HG03108 (cell line): ENCODE results near the gene POU4F1.

Source experiments
- ATAC-seq: cut with Tn5 transposase; IDR thresholded peaks from one replicate; pipeline ENCODE4 v1.9.1; 2021; ENCODE audit warnings: moderate library complexity; ENCODE audit not compliant: unreplicated experiment

The POU4F1 gene

GRCh38 chr13:78607409-78608251, 4.3 kb upstream of the POU4F1 start:
- no peak for ATAC-seq

GRCh38 chr13:78606471-78607408, 3.4 kb upstream of the POU4F1 start:
- no peak for ATAC-seq

GRCh38 chr13:78604782-78605611, 1.6 kb upstream of the POU4F1 start:
- no peak for ATAC-seq

- ATAC-seq, result peak; percentile 12
These were observed 652 bp downstream of the POU4F1 start for GRCh38 chr13:78602561-78603239.

DNA sequence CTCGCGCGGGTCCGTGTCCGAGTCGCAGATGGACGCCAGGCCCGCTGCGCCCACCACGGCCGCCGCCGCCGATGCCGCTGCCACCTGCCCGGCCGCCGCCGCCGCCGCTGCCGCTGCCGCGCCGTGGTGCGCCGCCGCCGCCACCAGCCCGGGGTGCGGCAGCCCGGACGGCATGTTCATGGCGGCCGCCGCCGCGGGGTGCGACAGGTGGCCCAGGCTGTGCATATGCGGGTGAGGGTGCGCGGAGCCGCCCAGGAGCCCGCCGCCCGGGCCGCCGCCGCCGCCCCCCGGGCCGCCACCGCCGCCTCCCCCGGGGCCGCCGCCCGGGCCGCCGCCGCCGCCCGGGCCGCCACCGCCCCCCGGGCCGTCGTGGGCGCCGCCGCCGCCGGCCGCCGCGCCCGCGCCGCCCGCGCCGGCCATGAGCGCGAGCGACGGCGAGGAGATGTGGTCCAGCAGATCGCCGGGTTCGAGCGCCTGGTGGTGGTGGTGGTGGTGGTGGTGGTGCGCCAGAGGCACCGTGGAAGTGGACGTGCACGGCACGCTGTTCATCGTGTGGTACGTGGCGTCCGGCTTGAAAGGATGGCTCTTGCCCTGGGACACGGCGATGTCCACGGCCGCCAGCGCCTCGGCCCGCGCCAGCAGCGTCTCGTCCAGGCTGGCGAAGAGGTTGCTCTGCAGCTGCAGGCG, 1.3 kb downstream of the POU4F1 start:
- ATAC-seq, result no peak

- no peak for ATAC-seq
These were observed 2.1 kb downstream of the POU4F1 start for GRCh38 chr13:78601124-78601873.

GRCh38 chr13:78600280-78600883, 3.0 kb downstream of the POU4F1 start:
- ATAC-seq, result no peak

DNA sequence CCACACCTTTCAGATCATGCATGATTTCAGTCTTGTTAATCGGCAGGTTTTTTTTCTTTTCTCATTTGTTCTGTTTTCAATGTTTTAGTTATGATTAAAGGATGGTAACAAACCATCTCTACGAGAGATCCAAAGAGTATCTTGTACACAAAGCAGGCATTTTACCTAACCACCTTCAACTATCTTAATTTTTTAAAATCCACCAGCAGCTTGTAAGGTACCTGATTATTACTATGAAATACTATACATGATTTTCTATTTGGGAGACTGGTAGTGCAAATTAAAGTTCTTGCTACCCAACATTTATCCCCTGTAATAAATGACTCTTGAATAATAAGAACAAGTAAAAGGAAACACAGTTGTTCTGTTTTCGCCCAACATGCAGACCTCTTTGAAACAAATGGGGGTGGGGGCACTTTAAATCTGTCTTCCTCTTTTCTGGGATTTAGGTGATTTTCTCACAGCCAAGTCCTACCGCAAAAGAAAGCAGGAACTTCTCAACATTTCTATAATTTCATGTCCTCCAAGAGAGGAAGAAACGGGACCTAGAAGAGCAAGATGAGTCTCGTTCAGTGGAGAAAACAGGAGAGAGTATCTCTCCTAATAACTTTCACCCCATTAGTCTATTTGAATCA, 3.6 kb downstream of the POU4F1 start:
- no peak for ATAC-seq

- ATAC-seq, result no peak
These were observed 4.2 kb downstream of the POU4F1 start for GRCh38 chr13:78598966-78599644.

DNA sequence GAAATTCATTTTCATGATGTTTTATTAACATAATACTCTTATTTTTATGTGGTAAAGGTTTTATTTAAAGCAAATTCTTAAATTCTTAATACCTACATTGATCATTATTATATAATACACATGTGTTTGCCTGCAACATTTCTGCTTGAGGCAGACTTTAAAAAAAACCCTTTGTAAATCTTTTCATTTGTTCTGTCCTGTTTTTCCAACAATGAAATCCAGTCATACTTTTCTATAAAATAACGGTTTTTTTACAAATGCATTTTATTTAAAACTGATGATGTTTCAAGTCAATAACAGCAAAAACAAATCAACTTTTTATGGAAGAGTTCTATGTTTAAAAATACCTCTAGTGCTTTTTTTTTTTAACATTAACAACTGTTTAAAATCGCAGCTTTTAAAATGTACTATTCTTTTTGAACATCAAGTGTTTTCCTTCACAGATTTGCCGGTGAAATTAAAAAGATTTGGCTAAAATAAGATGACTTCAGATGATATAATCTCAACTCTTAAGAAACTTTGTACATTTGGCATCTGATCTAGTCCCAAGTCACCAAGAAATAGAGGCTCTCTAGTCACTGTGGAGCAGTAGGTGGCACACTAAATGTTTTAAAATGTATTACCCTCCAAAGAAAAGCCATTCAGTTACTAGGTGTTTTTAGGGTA, 5.1 kb downstream of the POU4F1 start:
- no peak for ATAC-seq

- no peak for ATAC-seq
These were observed 5.8 kb downstream of the POU4F1 start for GRCh38 chr13:78597602-78597932.

DNA sequence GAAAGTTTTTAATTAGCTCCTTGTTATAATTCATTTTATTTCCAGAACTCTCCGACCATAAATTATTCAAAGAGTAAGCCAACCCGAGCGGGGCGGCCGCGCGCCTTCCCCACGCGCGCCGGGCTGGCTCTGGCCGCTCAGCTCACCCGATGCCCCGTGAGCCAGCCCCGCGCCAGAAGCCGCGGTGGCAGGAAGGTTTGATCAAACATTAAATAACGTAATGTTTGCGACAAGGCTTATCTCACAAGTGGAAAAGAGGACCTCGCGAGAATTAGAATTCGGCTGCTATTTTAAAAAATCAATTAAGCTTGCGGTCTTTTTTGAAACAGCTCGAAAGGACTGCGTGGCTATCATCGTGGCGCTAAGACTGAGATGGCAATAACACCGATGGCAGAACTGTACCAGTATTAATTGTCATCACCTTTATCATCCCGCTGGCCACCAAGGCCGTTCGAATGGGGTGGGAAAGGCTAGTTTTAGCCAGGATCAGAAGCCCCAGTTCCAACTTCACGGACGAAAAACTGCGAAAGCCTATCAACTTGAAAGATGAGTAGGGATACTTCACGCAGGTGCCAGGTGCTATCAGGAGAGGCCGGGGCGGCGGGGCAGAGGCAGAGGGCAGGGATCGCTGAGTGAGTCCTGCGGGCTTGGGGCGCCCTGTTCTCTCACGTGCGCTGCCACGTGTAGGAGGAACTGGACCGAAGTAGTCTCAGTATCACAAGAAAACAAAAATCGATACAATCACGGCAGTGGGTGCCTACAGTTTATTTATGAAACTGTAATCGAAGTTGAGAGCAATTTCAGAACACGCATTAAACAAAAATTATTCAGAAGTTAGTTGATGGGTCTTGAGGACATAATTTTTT, 6.4 kb downstream of the POU4F1 start:
- ATAC-seq, result no peak

DNA sequence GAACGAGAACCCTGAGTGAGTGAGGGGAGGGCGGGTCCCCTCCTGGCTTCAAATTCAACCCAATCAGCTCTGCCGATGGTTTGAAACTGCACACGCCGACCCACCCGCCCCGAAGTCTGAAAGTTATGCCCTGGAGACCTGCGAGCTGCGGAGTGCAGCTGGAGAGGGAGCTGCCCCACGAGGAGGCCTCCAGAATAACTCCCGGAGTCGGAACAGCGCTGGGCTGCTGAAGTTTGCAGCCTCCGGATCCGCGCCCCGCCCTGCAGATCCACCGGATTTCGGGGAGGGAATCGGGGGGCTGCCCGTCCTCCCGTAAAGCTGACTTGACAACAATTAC, 7.0 kb downstream of the POU4F1 start:
- no peak for ATAC-seq

DNA sequence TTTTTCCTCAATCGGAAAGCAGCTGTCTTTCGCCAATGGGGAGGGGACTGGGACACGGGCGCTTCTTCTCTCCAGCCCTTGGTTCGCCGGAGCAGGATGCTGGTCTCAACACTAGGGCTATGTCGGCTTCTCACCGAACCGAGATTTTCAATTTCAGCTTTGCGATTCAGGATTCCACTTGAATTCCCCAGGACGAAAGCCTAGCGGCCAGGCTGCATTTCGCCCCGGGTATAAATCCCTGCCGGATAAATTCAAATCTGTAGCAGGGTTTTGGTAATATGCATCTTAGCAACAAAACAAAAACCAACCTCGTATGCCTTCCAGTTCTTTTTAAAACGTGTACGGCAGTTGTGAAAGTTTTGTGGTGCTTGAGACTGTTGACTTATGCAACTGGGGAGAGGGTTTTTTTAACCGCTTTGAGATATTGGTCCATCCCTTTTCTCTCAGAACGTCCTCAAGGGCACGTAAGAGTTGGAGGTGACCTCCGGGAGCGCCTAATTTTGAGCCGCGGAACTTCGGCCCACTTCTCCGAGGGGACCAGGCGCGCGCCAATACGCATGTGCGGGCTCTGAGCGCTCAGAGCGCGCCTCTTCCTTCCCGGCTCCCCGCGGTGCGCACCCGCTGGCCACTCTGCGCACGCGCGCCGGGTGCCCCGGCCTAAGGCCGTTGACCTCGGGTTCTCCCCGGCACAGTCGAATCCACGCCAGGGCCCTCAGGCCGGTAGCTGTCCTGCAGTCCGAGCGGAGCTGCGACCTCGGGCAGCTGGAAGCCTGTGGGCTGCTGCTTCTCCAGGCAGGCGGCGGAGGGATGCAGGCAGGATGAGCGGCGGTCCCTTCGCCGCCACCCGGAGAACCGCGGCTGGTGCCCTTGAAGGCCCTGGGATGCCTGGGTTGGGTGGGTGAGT, 7.6 kb downstream of the POU4F1 start:
- no peak for ATAC-seq

GRCh38 chr13:78594456-78594975, 8.8 kb downstream of the POU4F1 start:
- no peak for ATAC-seq
